Measurements from ENCODE around the gene HOXA11. TPM values are rescaled to one million over a fixed set of nuclear protein-coding genes. Genes with fewer than 3 reads are reported as not detected.

The HOXA11 gene
- total RNA-seq, 1 donor from 2014 or later, result not detected

- no peak overlapping the region for H3K27ac Mint-ChIP-seq (ENCODE audit: unreplicated experiment)
- H3K4me3 Mint-ChIP-seq (ENCODE audit: unreplicated experiment), result no peak overlapping the region
- H3K9me3 Mint-ChIP-seq (ENCODE audit: low read depth), result peaks cover 2% of the 10 kb centered on the region
- peaks cover 88% of the 10 kb centered on the region for H3K27me3 Mint-ChIP-seq (ENCODE audit: low read depth)
- peaks cover 12% of the 10 kb centered on the region for H3K4me1 Mint-ChIP-seq (ENCODE audit: low read depth)
- peaks cover 2% of the 10 kb centered on the region for H3K36me3 Mint-ChIP-seq (ENCODE audit: low read depth)
- peak; percentile 62 for DNase-seq (ENCODE audit: low spot score)
- no peak for TF ChIP-seq CTCF (IDR thresholded peaks at IDR 0.05)
Observed at GRCh38 chr7:27145165-27145913, 39.7 kb downstream of the HOXA11 start.

- peaks cover 89% of the 10 kb centered on the region for H3K27me3 Mint-ChIP-seq (ENCODE audit: low read depth)
- H3K4me3 Mint-ChIP-seq (ENCODE audit: unreplicated experiment), result no peak overlapping the region
- no peak for DNase-seq (ENCODE audit: low spot score)
- peaks cover 2% of the 10 kb centered on the region for H3K9me3 Mint-ChIP-seq (ENCODE audit: low read depth)
- TF ChIP-seq CTCF (IDR thresholded peaks at IDR 0.05), result no peak
- peaks cover 12% of the 10 kb centered on the region for H3K4me1 Mint-ChIP-seq (ENCODE audit: low read depth)
- H3K36me3 Mint-ChIP-seq (ENCODE audit: low read depth), result peaks cover 2% of the 10 kb centered on the region
- no peak overlapping the region for H3K27ac Mint-ChIP-seq (ENCODE audit: unreplicated experiment)
Observed at GRCh38 chr7:27144781-27145164, 40.3 kb downstream of the HOXA11 start.

GRCh38 chr7:27143950-27144780 is 40.9 kb downstream of the HOXA11 start:
- H3K27me3 Mint-ChIP-seq (ENCODE audit: low read depth), result peaks cover 84% of the 10 kb centered on the region
- peaks cover 3% of the 10 kb centered on the region for H3K36me3 Mint-ChIP-seq (ENCODE audit: low read depth)
- H3K4me1 Mint-ChIP-seq (ENCODE audit: low read depth), result peaks cover 12% of the 10 kb centered on the region
- no peak for DNase-seq (ENCODE audit: low spot score)
- peak; percentile 28 for TF ChIP-seq CTCF (IDR thresholded peaks at IDR 0.05)
- H3K27ac Mint-ChIP-seq (ENCODE audit: unreplicated experiment), result no peak overlapping the region
- H3K4me3 Mint-ChIP-seq (ENCODE audit: unreplicated experiment), result no peak overlapping the region
- H3K9me3 Mint-ChIP-seq (ENCODE audit: low read depth), result peaks cover 2% of the 10 kb centered on the region

GRCh38 chr7:27143023-27143949 is 41.7 kb downstream of the HOXA11 start, which contains the start of gene HOXA5:
Gene HOXA5 (minus strand): TSS chr7:27143681. CDS start chr7:27143607, 74 bp downstream.
- H3K27ac Mint-ChIP-seq (ENCODE audit: unreplicated experiment), result no peak within 1 kb of the TSS
- H3K9me3 Mint-ChIP-seq (ENCODE audit: low read depth), result peaks cover 2% of the 10 kb centered on the region
- DNase-seq (ENCODE audit: low spot score), result no peak
- peak; percentile 68 for TF ChIP-seq CTCF (IDR thresholded peaks at IDR 0.05)
- peak within 1 kb of the TSS; percentile 51 for H3K4me3 Mint-ChIP-seq (ENCODE audit: unreplicated experiment)
- peaks cover 3% of the 10 kb centered on the region for H3K36me3 Mint-ChIP-seq (ENCODE audit: low read depth)
- peaks cover 12% of the 10 kb centered on the region for H3K4me1 Mint-ChIP-seq (ENCODE audit: low read depth)
- peaks cover 84% of the 10 kb centered on the region for H3K27me3 Mint-ChIP-seq (ENCODE audit: low read depth)

All from chondrocyte (in vitro differentiated cells).